Right hindlimb (tissue), 1 donor: ENCODE results near the gene NUP37.
"Not testable (repeated sequence)": the region's sequence is repeated elsewhere in the genome, so short reads cannot be mapped to it uniquely, and the experiment has no call there.

ENCODE experiments used
- DNase-seq: peaks from one replicate; pipeline ENCODE4 v3.0.0-alpha.2; 2018

Gene NUP37

GRCh38 chr12:102089228-102089835 is 30.6 kb downstream of the NUP37 start:
- DNase-seq: not testable (repeated sequence)

- no peak for DNase-seq
Measured at GRCh38 chr12:102080842-102081241, 39.1 kb downstream of the NUP37 start.

- DNase-seq: not testable (repeated sequence)
Measured at GRCh38 chr12:102072092-102072491, 47.8 kb downstream of the NUP37 start.

DNA sequence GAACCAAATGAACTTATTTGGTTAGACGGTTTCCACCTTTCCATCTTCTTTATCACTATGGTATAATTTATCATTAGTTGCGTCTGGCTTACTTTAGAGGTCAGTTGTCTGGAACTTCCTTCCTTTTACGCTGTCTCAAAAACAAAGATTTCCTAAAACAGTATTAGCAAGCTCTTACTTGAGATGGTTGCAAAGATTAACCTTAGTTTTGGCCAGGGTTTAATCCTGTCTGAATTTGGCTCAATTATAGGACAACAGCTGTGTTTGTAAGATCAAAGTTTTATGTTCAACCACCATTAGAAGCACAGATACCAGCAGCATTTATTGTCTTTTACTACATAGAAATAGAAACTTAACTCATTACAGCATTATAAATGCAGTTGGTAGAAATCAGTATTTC is 50.2 kb downstream of the NUP37 start:
- DNase-seq: no peak

- DNase-seq: no peak
Measured at GRCh38 chr12:102067574-102068258, 52.2 kb downstream of the NUP37 start.

DNA sequence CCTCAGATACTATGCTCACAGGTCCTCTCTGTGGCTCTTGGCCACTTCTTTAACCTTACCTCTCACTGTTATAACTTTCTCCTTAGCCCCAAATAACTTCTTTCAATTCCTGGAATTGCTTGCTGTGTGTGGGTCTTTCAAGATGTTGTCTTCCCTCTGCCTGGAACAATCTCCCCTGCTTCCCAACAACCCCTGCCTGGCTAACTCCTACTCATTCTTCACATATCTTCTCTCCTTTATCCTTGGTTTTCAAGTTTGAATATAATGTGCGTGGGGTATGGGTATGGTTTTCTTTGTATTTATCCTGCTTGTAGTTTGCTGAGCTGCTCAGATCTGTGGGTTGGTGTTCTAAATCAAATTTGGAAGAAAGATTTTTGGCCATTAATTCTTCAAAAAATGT is 55.4 kb downstream of the NUP37 start:
- no peak for DNase-seq

DNA sequence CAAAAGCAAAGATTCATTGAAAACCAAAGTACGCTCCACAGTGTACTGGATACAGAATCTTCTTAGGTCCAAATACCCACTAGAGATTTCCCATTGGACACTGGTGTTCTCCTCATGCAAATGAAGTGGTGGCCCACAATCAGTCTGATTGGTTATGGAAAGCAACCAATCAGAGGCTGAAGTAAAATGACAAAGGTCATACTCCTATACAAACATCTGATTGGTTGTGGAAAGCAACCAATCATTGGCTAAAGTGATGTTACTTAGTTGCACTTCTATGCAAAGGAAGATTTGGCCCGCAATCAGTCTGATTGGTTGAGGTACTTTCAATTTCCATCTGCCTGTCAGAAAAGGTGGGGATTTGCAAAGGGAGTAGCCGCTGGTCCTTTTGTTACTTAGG is 56.8 kb downstream of the NUP37 start:
- no peak for DNase-seq

DNA sequence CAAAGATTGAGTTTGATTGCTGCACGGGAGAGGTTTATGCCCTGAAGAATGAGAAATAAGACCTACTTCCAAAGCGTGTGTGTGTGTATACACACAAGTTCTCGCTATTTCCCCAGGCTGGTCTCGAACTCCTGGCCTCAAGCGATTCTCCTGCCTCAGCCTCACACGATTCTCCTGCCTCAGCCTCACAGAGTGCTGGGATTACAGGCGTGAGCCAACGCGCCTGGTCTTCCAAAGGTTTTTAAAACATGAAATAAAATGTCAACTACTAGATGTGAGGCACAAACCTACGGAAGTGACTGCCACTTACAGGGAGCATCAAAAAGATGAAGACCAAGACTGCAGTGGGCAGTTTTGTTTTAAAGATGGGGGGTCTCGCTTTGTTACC is 57.5 kb downstream of the NUP37 start:
- DNase-seq: no peak

- peak; percentile 98 for DNase-seq
Measured at GRCh38 chr12:102061560-102062418, 58.1 kb downstream of the NUP37 start, which contains the start of gene WASHC3. Gene WASHC3 (minus strand): TSS chr12:102061991. CDS start chr12:102061962, 29 bp downstream.

DNA sequence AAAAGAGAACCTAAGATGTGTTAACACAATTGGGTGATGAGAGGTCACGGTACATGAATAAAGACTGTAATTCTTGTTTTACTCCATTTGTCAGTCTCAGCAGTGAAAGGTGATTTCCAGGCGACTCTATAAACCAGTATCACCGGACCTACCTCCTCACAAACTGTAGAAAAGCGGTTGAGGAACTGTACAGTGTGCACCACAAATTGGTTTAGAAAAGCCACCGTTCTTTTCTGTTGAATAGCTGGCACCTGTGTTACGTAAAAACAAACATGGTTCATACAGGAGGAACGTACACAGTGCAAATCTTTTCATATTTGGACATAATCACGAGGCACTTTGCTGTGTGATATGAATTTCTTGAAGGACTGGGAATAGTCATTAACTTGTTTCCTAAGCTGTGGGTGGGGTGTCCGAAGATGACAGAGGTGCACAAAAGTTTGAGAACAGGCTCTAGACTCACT is 58.8 kb downstream of the NUP37 start:
- DNase-seq: no peak

DNA sequence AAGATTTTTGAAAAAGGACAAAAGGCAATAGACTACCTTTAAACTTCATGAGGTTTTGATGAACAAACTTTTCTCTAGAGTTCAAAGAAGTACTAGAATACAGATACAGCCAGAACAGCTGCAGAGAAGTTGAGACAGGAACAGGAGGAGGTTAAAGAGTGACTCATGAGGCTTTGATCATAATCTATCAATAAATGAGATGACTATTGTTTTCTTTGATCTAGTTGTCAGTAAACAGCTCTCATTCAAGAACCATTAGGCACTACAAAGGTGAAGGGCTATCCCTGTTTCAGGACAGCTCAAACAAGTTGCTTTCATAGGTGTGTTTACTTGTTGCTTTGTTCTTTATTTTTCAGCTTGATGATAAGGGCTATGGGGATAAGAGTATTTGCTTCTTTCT is 60.6 kb downstream of the NUP37 start:
- no peak for DNase-seq

GRCh38 chr12:102054345-102054744 is 65.6 kb downstream of the NUP37 start:
- DNase-seq: no peak

GRCh38 chr12:102053062-102053349 is 66.9 kb downstream of the NUP37 start:
- DNase-seq: no peak

GRCh38 chr12:102052192-102053061 is 67.5 kb downstream of the NUP37 start:
- peak; percentile 18 for DNase-seq

DNA sequence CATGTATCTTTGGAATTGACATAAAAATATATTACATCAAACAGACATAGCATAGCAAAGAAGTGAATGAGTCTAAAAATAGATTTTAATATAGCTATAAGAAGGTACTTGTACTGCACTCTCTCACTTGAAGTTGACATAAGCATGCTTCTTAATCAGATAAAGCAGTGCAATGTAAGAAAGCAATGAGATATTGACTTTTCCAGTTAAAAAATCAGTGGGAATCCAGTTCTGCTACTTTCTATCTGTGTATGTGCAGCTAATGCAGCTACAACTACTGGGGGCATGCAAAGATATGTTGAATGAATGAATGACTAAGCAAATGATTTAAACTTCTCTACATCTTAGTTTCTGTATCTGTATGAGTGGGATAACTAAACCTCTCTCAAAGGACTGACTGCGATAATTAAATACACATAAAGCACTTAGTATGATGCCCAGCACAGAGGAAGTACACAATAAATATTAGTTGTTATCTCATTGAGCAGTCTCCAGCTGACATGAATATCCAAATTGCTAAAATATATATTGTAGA is 68.4 kb downstream of the NUP37 start:
- no peak for DNase-seq

DNA sequence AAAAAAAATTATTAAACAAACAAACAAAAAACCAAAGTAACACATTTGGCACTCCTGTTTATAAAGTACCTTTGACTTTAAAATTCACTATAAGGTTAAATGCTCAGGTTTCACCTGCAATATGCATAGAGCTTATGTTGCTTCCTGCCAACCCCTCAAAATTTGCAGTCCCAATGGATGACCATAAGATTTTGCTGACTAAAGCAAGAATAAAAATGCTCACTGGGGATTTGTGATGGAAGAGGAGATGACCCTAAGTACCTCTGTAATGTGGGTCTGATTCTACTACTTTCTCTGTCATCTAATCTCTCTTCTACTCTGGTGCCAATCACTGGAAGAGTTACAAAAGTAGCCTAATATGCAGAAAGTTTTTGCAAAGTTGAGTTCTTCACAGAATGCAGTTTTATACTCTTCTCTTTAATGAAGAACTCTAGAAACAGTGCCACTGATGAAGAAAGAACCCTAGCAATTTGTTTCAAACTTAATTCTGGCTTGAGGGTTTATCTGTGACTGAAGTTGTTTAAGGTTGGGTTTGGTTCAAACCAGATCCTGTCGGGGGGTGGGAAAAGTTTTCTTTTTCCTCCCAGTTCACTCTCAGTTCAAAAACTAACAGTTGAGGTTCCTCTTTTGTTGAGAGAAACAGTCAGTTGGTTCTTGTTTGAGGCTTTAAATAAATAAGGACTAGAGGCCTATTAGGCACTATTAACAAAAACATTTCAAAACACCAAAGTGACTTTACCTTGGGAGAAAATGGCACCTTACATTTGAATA is 69.1 kb downstream of the NUP37 start:
- no peak for DNase-seq

DNA sequence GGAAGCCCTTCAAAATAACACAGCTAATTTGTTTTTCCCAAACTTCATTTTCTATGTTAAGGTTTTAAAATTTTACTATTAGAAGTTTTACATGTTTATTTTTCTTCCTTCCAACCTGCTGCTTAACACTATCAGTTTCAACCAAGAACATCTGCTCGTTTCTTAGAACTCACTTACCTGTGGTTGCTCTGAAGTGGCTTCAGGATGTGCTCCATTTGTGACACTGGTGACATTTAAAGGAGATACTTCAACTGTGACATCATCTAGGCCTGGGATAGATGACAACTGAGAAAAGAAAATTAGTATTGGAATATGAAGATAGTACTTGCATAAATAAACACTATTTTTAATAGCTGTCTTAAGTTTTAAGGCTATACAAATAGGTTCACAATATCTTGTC is 76.0 kb downstream of the NUP37 start:
- no peak for DNase-seq

DNA sequence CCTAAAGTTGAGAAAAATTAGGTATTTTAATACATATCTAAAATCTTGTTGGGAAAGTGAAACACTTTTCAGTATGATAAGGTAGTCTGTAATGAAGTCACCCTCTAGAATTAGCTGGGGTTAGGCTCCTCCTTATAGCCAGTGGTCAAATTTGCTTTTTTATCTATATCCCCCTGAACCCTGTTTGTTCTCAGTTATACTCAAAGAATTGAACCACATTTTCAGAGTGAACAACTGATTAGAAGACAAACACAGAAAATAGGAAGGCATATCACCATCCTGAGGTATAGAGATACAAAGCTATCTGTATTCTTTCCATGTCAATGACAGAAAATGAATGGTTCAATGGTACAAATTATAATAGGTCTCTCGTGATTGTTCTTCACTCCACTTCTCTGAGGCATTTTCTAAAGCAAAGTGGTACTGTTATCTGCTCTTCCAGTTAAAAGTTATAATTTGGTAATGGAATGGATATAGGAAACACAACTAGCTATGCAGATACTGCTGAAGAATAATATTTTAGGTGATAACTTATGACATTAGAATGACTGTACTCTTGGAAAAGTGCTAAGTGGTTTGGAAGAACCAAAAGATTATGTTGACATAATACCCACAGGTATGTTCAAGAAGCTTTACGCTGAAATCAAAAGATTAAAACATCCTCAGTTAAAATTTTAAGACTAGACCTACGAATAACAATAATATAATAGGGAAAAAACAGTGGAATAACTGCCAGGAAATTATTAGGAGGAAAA is 85.7 kb downstream of the NUP37 start:
- no peak for DNase-seq

GRCh38 chr12:102031852-102032251 is 88.1 kb downstream of the NUP37 start:
- DNase-seq: no peak

- DNase-seq: no peak
Measured at GRCh38 chr12:102029141-102029540, 90.8 kb downstream of the NUP37 start.

- no peak for DNase-seq
Measured at GRCh38 chr12:102026728-102027127, 93.2 kb downstream of the NUP37 start.
